Inferior parietal cortex (tissue), 1 donor: ENCODE data around the gene EVI2B.
"Not testable (repeated sequence)": the region's sequence is repeated elsewhere in the genome, so short reads cannot be mapped to it uniquely, and the experiment has no call there.

Source experiments
- DNase-seq: peaks from one replicate; pipeline ENCODE4 v3.0.0-alpha.2; 2016; ENCODE audit errors: extremely low spot score

Gene EVI2B

GRCh38 chr17:31272236-31272635, 41.6 kb downstream of the EVI2B start:
- no peak for DNase-seq

- DNase-seq: no peak
Observed at GRCh38 chr17:31269578-31269983, 44.3 kb downstream of the EVI2B start.

GRCh38 chr17:31269036-31269577, 44.7 kb downstream of the EVI2B start:
- no peak for DNase-seq

GRCh38 chr17:31266042-31266441, 47.8 kb downstream of the EVI2B start:
- DNase-seq: no peak

GRCh38 chr17:31262923-31263322, 50.9 kb downstream of the EVI2B start:
- DNase-seq: not testable (repeated sequence)

- DNase-seq: no peak
Observed at GRCh38 chr17:31261601-31262000, 52.3 kb downstream of the EVI2B start.

- no peak for DNase-seq
Observed at GRCh38 chr17:31260151-31260550, 53.7 kb downstream of the EVI2B start.

GRCh38 chr17:31256936-31257335, 56.9 kb downstream of the EVI2B start:
- DNase-seq: no peak

- no peak for DNase-seq
Observed at GRCh38 chr17:31254654-31255053, 59.2 kb downstream of the EVI2B start.
